Nephron progenitor cell (in vitro differentiated cells): ENCODE data around the gene TOR1AIP2.

Experiments
- DNase-seq: peaks from one replicate; pipeline ENCODE4 v3.0.0; 2021
- H3K27ac Mint-ChIP-seq: 2 replicates; pipeline ENCODE4 v1.8.0; 2021; ENCODE audit warnings: mild to moderate bottlenecking, moderate library complexity, mixed read lengths
- H3K27me3 Mint-ChIP-seq: 2 replicates; pipeline ENCODE4 v1.8.0; 2021; ENCODE audit warnings: mild to moderate bottlenecking, low read depth, mixed read lengths; ENCODE audit not compliant: poor library complexity
- H3K36me3 Mint-ChIP-seq: 2 replicates; pipeline ENCODE4 v1.8.0; 2021; ENCODE audit warnings: low read depth, mixed read lengths
- H3K4me1 Mint-ChIP-seq: 2 replicates; pipeline ENCODE4 v1.8.0; 2021; ENCODE audit warnings: mixed read lengths
- H3K4me3 Mint-ChIP-seq: 2 replicates; pipeline ENCODE4 v1.8.0; 2021; ENCODE audit warnings: mild to moderate bottlenecking, moderate library complexity, mixed read lengths
- H3K9me3 Mint-ChIP-seq: 2 replicates; pipeline ENCODE4 v1.8.0; 2021; ENCODE audit warnings: mild to moderate bottlenecking, moderate library complexity, mixed read lengths
- TF ChIP-seq, protein P1 (sequence below): fragments of 200-600 bp; sonication (generic); IDR thresholded peaks from 2 replicates; pipeline ENCODE4 v1.5.0; 2021; ENCODE audit warnings: antibody characterized with exemption

Gene TOR1AIP2

DNA sequence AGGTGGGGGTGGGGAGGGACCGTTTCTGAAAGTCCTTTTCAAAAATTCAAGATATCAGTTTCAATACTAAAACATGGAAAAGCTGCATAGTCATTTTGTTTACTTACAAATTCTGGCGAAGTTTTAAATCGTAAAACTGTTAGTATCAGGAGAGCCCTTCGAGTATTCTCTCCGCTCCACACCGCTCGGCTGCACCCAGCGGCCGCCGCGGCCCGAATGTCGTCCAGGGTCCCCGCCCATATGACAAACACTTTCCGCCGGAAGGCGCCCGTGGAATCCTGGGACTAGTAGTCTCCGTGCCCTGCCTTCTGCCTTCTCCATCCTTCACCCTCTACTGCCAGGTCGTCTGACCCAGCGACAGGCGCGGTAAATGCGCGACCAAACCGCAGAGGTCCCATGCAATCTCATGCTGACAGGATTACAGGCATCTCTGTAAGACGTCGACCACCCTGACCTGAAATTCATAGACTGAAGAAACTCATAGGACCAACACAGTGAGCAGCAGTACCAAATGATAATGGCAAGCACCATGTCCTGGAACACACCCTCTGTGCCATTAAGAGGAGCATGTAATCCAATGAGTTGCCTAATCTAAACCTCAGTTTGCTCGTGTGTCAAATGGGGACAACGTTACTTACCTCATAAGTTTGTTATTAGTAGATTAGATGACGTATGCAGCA, at the start of gene TOR1AIP2:
TOR1AIP2 (minus strand) TSS at position 218 of the 680 bp plus-strand sequence. CDS start 25,138 bp downstream, outside the sequence.
- Mint-ChIP-seq H3K4me3 (peak within 1 kb of the TSS; percentile 94), H3K27ac (peak within 1 kb of the TSS; percentile 85), H3K36me3 (peaks cover 30% of the 10 kb centered on the region), H3K9me3 (no peaks in the 10 kb centered on the region), H3K4me1 (peaks cover 63% of the 10 kb centered on the region), H3K27me3 (peaks cover 3% of the 10 kb centered on the region)
- TF ChIP-seq, protein P1, sequence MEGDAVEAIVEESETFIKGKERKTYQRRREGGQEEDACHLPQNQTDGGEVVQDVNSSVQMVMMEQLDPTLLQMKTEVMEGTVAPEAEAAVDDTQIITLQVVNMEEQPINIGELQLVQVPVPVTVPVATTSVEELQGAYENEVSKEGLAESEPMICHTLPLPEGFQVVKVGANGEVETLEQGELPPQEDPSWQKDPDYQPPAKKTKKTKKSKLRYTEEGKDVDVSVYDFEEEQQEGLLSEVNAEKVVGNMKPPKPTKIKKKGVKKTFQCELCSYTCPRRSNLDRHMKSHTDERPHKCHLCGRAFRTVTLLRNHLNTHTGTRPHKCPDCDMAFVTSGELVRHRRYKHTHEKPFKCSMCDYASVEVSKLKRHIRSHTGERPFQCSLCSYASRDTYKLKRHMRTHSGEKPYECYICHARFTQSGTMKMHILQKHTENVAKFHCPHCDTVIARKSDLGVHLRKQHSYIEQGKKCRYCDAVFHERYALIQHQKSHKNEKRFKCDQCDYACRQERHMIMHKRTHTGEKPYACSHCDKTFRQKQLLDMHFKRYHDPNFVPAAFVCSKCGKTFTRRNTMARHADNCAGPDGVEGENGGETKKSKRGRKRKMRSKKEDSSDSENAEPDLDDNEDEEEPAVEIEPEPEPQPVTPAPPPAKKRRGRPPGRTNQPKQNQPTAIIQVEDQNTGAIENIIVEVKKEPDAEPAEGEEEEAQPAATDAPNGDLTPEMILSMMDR, result no peak
- peak; percentile 85 for DNase-seq

DNA sequence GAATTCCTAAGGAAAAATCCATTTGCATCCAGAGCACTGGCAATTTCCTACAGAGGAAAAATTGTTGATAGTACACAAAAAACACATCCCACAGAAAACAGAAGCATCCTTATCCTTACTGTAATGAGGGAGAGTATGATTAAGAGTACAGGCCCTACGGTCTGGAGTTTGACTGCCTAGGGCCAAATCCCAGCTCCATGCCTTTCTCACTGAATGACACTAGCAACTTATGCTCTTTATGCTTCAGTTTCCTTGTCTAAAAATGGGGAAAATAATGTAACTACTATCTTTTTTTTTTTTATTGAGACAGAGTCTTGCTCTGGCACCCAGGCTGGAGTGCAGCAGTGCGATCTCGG, 49.2 kb upstream of the TOR1AIP2 start:
- Mint-ChIP-seq H3K4me3 (no peak overlapping the region), H3K27me3 (peaks cover 3% of the 10 kb centered on the region), H3K9me3 (no peaks in the 10 kb centered on the region), H3K27ac (no peak overlapping the region), H3K36me3 (no peaks in the 10 kb centered on the region), H3K4me1 (peaks cover 18% of the 10 kb centered on the region)
- TF ChIP-seq, protein P1, result no peak
- no peak for DNase-seq

DNA sequence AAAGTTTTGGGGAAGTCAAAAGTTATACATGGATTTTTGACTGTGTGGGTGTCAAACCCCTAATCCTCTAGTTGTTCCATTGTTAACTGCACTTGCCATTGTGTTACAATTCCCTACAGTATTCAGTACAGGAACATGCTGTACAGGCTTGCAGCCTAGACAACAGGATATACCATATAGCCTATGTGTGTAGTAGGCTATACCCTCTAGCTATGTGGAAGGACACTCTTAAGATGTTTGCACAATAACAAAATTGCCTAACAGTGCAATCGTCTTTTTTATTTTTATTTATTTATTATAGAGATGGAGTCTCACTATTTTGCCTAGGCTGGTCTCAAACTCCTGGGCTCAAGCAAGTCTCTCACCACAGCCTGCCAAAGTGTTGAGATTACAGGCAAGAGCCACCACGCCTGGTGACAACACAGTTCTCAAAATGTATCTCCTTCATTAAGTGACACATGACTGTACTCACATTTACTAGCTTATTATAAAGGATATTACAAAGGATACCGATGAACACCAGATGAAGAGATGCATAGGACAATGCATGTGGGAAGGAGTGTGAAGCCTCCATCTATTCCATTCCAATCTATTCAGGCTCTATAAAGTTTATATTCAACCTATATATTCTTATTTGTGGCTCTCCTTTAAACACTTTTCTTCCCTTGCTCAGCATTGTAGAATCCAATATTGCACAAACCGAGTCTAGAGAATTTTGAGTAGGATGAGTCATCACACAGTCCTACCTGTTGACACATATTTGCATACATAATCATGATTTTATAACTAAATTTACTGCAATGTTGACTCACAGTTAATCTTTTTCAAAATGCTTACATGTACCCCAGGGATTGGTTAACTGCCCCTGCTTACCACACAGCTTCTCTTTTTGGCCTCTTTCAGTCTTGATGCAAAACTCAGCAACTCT, 48.6 kb upstream of the TOR1AIP2 start:
- Mint-ChIP-seq H3K4me3 (no peak overlapping the region), H3K36me3 (no peaks in the 10 kb centered on the region), H3K27me3 (peaks cover 3% of the 10 kb centered on the region), H3K4me1 (peaks cover 25% of the 10 kb centered on the region), H3K9me3 (no peaks in the 10 kb centered on the region), H3K27ac (no peak overlapping the region)
- no peak for DNase-seq
- TF ChIP-seq, protein P1, result no peak

DNA sequence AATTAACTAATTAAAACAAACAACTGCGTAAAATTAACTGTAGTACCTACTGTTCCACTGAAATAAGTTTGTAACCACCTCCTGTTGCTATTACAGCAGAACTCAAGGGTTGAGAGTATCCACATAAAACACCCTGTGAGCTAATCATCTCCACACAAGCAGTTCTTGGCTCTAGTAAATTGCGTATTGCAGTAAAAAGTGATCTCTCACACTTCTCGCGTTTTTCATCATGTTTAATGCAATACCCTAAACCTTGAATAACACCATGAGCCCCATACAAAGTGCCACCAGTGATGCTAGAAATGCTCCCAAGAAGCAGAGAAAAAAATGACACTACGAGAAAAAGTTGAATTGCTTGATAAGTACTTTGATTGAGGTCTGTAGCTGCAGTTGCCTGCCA, 47.7 kb upstream of the TOR1AIP2 start:
- TF ChIP-seq, protein P1, result no peak
- no peaks in the 10 kb centered on the region for H3K9me3 Mint-ChIP-seq
- no peak overlapping the region for H3K27ac Mint-ChIP-seq
- peaks cover 3% of the 10 kb centered on the region for H3K36me3 Mint-ChIP-seq
- H3K4me1 Mint-ChIP-seq, result peaks cover 27% of the 10 kb centered on the region
- DNase-seq, result no peak
- no peak overlapping the region for H3K4me3 Mint-ChIP-seq
- H3K27me3 Mint-ChIP-seq, result peaks cover 3% of the 10 kb centered on the region

DNA sequence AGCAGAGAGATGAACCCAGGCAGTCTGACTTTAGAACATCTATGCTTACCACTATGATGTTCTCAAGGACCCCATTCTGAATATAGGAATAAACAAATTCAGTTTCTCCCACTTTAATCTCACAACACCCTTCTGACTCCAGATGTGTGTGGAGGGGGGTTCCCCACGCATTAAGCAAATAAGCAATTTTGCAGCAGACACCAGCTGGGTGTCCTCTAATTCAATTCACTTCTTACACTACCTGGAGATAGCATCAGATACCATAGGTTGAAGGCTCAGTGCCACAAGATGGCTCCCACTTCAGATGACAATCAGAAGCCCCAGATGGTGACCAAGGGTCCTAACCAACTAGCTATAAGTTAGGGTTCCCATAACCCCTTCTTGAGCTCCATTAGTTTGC, 46.7 kb upstream of the TOR1AIP2 start:
- H3K27ac Mint-ChIP-seq, result no peak overlapping the region
- H3K4me3 Mint-ChIP-seq, result no peak overlapping the region
- TF ChIP-seq, protein P1, result no peak
- no peaks in the 10 kb centered on the region for H3K9me3 Mint-ChIP-seq
- peaks cover 3% of the 10 kb centered on the region for H3K27me3 Mint-ChIP-seq
- peaks cover 10% of the 10 kb centered on the region for H3K36me3 Mint-ChIP-seq
- peaks cover 24% of the 10 kb centered on the region for H3K4me1 Mint-ChIP-seq
- DNase-seq, result no peak
